A549 (cell line): ENCODE measurements around the gene SHROOM1. TPM values are rescaled to one million over a fixed set of nuclear protein-coding genes. Genes with fewer than 3 reads are reported as not detected.

Experiments used
- ATAC-seq, 2 experiments: fragments of 200-7000 bp in 1 of 2; fragments of >200 bp in 1 of 2; cut with Nextera tagmentation in 1 of 2; cut with Tn5 transposase in 1 of 2; 3 replicates each; pipeline versions ENCODE4 v1.8.0 to v1.9.1; 2018 to 2020; ENCODE audit warnings: mild to moderate bottlenecking in 1 of 2, moderate library complexity in 1 of 2
- CTCF ChIA-PET: fragments of 300-600 bp; sonication (Branson Sonifier 250); formaldehyde crosslinking; extraction: SDS; loops from one replicate; lab custom pipeline; 2021; ENCODE audit warnings: antibody characterized with exemption, inconsistent platforms; lab: Yijun Ruan, JAX
- POLR2A ChIA-PET: fragments of 350-600 bp; formaldehyde crosslinking; extraction: SDS; loops from one replicate; lab custom pipeline; 2021; ENCODE audit warnings: antibody characterized with exemption, inconsistent platforms; lab: Yijun Ruan, JAX
- DNase-seq, 2 experiments: peaks; one replicate each; pipeline versions ENCODE4 v3.0.0 to v3.0.0-alpha.2; 2011 to 2016; ENCODE audit warnings: low read depth in 1 of 2, low spot score in 1 of 2
- FAIRE-seq: peaks from 2 replicates; lab custom pipeline; 2011; peaks lifted over from hg19 to GRCh38; lab: Jason Lieb, UNC
- H3K27ac ChIP-seq, 2 experiments: fragments of >200 bp; sonication (Bioruptor Twin); formaldehyde crosslinking; 3 replicates each; pipeline ENCODE4 v1.5.1; 2016 to 2017
- H3K4me1 ChIP-seq: fragments of >200 bp; sonication (Bioruptor Twin); formaldehyde crosslinking; 3 replicates; pipeline ENCODE4 v1.6.1; 2016
- H3K4me2 ChIP-seq: fragments of >200 bp; sonication (Bioruptor Twin); formaldehyde crosslinking; 3 replicates; pipeline ENCODE4 v1.6.1; 2016
- H3K4me3 ChIP-seq: fragments of >200 bp; sonication (Bioruptor Twin); formaldehyde crosslinking; 3 replicates; pipeline ENCODE4 v1.5.1; 2016
- H3K9me3 ChIP-seq: fragments of >200 bp; sonication (Bioruptor Twin); formaldehyde crosslinking; 3 replicates; pipeline ENCODE4 v1.6.1; 2016
- BHLHE40 ChIP-seq: IDR thresholded peaks from 2 replicates; pipeline ENCODE4 v1.6.1; 2012; ENCODE audit warnings: low read depth, low read length, inconsistent platforms
- CBX2 ChIP-seq: fragments of 200-600 bp; sonication (generic); IDR thresholded peaks from 2 replicates; pipeline ENCODE4 v1.6.1; 2016; ENCODE audit warnings: low read depth, mild to moderate bottlenecking, borderline replicate concordance
- CEBPB ChIP-seq, 2 experiments: fragments of >200 bp in 1 of 2; sonication (Bioruptor Twin) in 1 of 2; formaldehyde crosslinking in 1 of 2; IDR thresholded peaks; 2 replicates each; pipeline ENCODE4 v1.6.1; 2012 to 2016
- CHD2 ChIP-seq: fragments of 150-350 bp; IDR thresholded peaks from 2 replicates; pipeline ENCODE4 v1.6.1; 2014; ENCODE audit warnings: low read length; ENCODE audit not compliant: partially characterized antibody
- EP300 ChIP-seq, 2 experiments: fragments of >200 bp; sonication (Bioruptor Twin); formaldehyde crosslinking; IDR thresholded peaks; 2 replicates in 1 of 2; 3 replicates in 1 of 2; pipeline ENCODE4 v1.6.1; 2016 to 2017
- ESRRA ChIP-seq: fragments of 150-350 bp; IDR thresholded peaks from 2 replicates; pipeline ENCODE4 v1.6.1; 2014; ENCODE audit warnings: mild to moderate bottlenecking, low read length, borderline replicate concordance
- HDAC2 ChIP-seq: fragments of 200-600 bp; sonication (generic); IDR thresholded peaks from 2 replicates; pipeline ENCODE4 v1.6.1; 2016
- HOXB13 ChIP-seq: fragments of 250-450 bp; sonication (Bioruptor Pico); IDR thresholded peaks from 2 replicates; pipeline ENCODE4 v1.5.0; 2020; ENCODE audit warnings: low read depth, mild to moderate bottlenecking, moderate library complexity
- HOXB5 ChIP-seq: fragments of 250-450 bp; sonication (Bioruptor Pico); IDR thresholded peaks from 2 replicates; pipeline ENCODE4 v1.5.0; 2020; ENCODE audit warnings: mild to moderate bottlenecking, moderate library complexity
- JUN ChIP-seq, 2 experiments: fragments of >200 bp; sonication (Bioruptor Twin); formaldehyde crosslinking; IDR thresholded peaks; 2 replicates in 1 of 2; 3 replicates in 1 of 2; pipeline ENCODE4 v1.6.1; 2016 to 2017
- JUNB ChIP-seq: fragments of >200 bp; sonication (Bioruptor Twin); formaldehyde crosslinking; IDR thresholded peaks from 2 replicates; pipeline ENCODE4 v1.6.1; 2016
- KDM1A ChIP-seq: fragments of 200-600 bp; sonication (generic); IDR thresholded peaks from 2 replicates; pipeline ENCODE4 v1.6.1; 2016; ENCODE audit warnings: low read depth, mild to moderate bottlenecking
- KDM5A ChIP-seq: fragments of 200-600 bp; sonication (generic); IDR thresholded peaks from 2 replicates; pipeline ENCODE4 v1.6.1; 2016; ENCODE audit warnings: antibody characterized with exemption, mild to moderate bottlenecking
- MAFK ChIP-seq: fragments of 450-650 bp; IDR thresholded peaks from 2 replicates; pipeline ENCODE4 v1.6.1; 2014; ENCODE audit not compliant: partially characterized antibody
- MAZ ChIP-seq: fragments of 150-350 bp; IDR thresholded peaks from 2 replicates; pipeline ENCODE4 v1.6.1; 2014; ENCODE audit warnings: antibody characterized with exemption, low read depth, low read length, borderline replicate concordance
- MYC ChIP-seq: IDR thresholded peaks from 2 replicates; pipeline ENCODE4 v1.6.1; 2012; ENCODE audit warnings: mild to moderate bottlenecking, inconsistent platforms, low read length, improper control_type of control experiment, borderline replicate concordance
- NFE2L2 ChIP-seq: fragments of 150-350 bp; conservative IDR thresholded peaks from 2 replicates; pipeline ENCODE4 v1.6.1; 2014; ENCODE audit warnings: low read length
- NPAS2 ChIP-seq: fragments of 250-450 bp; sonication (Bioruptor Pico); IDR thresholded peaks from 2 replicates; pipeline ENCODE4 v1.8.0; 2022; ENCODE audit warnings: mild to moderate bottlenecking, moderate library complexity, borderline replicate concordance
- RNF2 ChIP-seq: fragments of 200-600 bp; sonication (generic); IDR thresholded peaks from 2 replicates; pipeline ENCODE4 v1.6.1; 2016; ENCODE audit warnings: low read depth, mild to moderate bottlenecking, antibody characterized with exemption, moderate library complexity, borderline replicate concordance
- TFCP2L1 ChIP-seq: fragments of 250-450 bp; sonication (Bioruptor Pico); IDR thresholded peaks from 2 replicates; pipeline ENCODE4 v1.5.0; 2021; ENCODE audit warnings: mild to moderate bottlenecking
- TP53 ChIP-seq: fragments of 250-450 bp; sonication (Bioruptor Pico); IDR thresholded peaks from 2 replicates; pipeline ENCODE4 v1.5.0; 2021; ENCODE audit warnings: mild to moderate bottlenecking, moderate library complexity
- ZC3H11A ChIP-seq: fragments of 450-650 bp; IDR thresholded peaks from 2 replicates; pipeline ENCODE4 v1.6.1; 2014; ENCODE audit warnings: antibody characterized with exemption, mild to moderate bottlenecking
- ZSCAN20 ChIP-seq: fragments of 250-450 bp; sonication (Bioruptor Pico); IDR thresholded peaks from 2 replicates; pipeline ENCODE4 v1.8.0; 2022; ENCODE audit warnings: mild to moderate bottlenecking, moderate library complexity
- WGBS: methylation state at CpG from one replicate; pipeline ENCODE4 v1.1.6; 2017; ENCODE audit errors: missing lambda C conversion rate; 5-methylcytosine and 5-hydroxymethylcytosine counted together
- polyA plus RNA-seq, 4 experiments: library from polyadenylated mRNA; depleted of rRNA in 3 of 4; stranded (reverse); fragments of >200 nt; fragmentation: RNase III in 1 of 4; extraction: RNeasy Plus Mini Kit Qiagen cat#74134 plus additional on column Dnase treatment in 1 of 4; gene quantifications; 2 replicates in 3 of 4; 3 replicates in 1 of 4; pipeline ENCODE4 v1.2.3, GENCODE V29; 2011 to 2017
- TF ChIP-seq, protein P1 (sequence below): fragments of >200 bp; sonication (Bioruptor Twin); formaldehyde crosslinking; IDR thresholded peaks from 3 replicates; pipeline ENCODE4 v1.5.1; 2016
- TF ChIP-seq, protein P2 (sequence below): fragments of 200-600 bp; sonication (generic); IDR thresholded peaks from 2 replicates; pipeline ENCODE4 v1.6.1; 2016; ENCODE audit warnings: antibody characterized with exemption, mild to moderate bottlenecking, moderate library complexity
- TF ChIP-seq, protein P3 (sequence below): IDR thresholded peaks from 2 replicates; pipeline ENCODE4 v1.6.1; 2012; ENCODE audit warnings: low read depth, borderline replicate concordance
- TF ChIP-seq, protein P4 (sequence below): IDR thresholded peaks from 2 replicates; pipeline ENCODE4 v1.6.1; 2012
- TF ChIP-seq, protein P5 (sequence below): fragments of >200 bp; sonication (Bioruptor Twin); formaldehyde crosslinking; IDR thresholded peaks from 2 replicates; pipeline ENCODE4 v1.6.1; 2016

The SHROOM1 gene
- polyA plus RNA-seq, 2 of the 4 experiments (the other 2 are of a cell fraction) = 4.5 to 5.4 TPM

DNA sequence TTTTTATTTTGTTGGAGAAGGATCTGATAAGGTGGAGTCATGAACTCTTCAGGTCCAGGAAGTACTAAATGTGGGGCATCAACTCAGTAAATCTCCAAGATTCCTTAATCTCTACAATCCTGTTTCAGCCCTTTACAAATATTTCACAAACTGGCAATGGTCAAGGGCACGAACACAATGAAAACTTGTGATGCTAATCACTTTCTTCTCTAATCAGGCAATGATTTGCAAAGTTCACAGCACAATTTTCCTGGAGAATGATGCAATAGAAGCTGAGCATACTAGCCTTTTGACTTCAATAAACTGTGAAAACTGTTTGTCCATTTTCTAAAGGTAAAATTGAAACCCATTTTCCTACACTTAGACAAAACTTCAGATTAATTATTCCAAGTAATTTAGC, 18.9 kb upstream of the SHROOM1 start:
- Histone ChIP-seq H3K4me2 (no peak overlapping the region), H3K9me3 (no peaks in the 10 kb centered on the region), H3K4me3 (no peak overlapping the region), H3K4me1 (no peaks in the 10 kb centered on the region), H3K27ac (no peak overlapping the region)
- ChIA-PET CTCF (interaction anchor here (1.1 to 2.5 kb wide), 5 partner anchors 14 to 463 kb away, joined by 3 to 13 read pairs (median 4); partner anchors contain the start of gene SHROOM1), POLR2A (no interaction called here)
- FAIRE-seq = no peak
- TF ChIP-seq JUN (IDR thresholded peaks at IDR 0.05) (no peak), NFE2L2 (no peak), MAFK (no peak), EP300 (IDR thresholded peaks at IDR 0.05) (no peak), NPAS2 (no peak), JUNB (no peak), MYC (no peak)
- TF ChIP-seq, protein P1, sequence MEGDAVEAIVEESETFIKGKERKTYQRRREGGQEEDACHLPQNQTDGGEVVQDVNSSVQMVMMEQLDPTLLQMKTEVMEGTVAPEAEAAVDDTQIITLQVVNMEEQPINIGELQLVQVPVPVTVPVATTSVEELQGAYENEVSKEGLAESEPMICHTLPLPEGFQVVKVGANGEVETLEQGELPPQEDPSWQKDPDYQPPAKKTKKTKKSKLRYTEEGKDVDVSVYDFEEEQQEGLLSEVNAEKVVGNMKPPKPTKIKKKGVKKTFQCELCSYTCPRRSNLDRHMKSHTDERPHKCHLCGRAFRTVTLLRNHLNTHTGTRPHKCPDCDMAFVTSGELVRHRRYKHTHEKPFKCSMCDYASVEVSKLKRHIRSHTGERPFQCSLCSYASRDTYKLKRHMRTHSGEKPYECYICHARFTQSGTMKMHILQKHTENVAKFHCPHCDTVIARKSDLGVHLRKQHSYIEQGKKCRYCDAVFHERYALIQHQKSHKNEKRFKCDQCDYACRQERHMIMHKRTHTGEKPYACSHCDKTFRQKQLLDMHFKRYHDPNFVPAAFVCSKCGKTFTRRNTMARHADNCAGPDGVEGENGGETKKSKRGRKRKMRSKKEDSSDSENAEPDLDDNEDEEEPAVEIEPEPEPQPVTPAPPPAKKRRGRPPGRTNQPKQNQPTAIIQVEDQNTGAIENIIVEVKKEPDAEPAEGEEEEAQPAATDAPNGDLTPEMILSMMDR = no peak
- TF ChIP-seq, protein P2, sequence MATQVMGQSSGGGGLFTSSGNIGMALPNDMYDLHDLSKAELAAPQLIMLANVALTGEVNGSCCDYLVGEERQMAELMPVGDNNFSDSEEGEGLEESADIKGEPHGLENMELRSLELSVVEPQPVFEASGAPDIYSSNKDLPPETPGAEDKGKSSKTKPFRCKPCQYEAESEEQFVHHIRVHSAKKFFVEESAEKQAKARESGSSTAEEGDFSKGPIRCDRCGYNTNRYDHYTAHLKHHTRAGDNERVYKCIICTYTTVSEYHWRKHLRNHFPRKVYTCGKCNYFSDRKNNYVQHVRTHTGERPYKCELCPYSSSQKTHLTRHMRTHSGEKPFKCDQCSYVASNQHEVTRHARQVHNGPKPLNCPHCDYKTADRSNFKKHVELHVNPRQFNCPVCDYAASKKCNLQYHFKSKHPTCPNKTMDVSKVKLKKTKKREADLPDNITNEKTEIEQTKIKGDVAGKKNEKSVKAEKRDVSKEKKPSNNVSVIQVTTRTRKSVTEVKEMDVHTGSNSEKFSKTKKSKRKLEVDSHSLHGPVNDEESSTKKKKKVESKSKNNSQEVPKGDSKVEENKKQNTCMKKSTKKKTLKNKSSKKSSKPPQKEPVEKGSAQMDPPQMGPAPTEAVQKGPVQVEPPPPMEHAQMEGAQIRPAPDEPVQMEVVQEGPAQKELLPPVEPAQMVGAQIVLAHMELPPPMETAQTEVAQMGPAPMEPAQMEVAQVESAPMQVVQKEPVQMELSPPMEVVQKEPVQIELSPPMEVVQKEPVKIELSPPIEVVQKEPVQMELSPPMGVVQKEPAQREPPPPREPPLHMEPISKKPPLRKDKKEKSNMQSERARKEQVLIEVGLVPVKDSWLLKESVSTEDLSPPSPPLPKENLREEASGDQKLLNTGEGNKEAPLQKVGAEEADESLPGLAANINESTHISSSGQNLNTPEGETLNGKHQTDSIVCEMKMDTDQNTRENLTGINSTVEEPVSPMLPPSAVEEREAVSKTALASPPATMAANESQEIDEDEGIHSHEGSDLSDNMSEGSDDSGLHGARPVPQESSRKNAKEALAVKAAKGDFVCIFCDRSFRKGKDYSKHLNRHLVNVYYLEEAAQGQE = no peak
- no peak for DNase-seq
- 12% methylated on average over 1 of the region's 1 CpG for WGBS
- ATAC-seq = no peak

DNA sequence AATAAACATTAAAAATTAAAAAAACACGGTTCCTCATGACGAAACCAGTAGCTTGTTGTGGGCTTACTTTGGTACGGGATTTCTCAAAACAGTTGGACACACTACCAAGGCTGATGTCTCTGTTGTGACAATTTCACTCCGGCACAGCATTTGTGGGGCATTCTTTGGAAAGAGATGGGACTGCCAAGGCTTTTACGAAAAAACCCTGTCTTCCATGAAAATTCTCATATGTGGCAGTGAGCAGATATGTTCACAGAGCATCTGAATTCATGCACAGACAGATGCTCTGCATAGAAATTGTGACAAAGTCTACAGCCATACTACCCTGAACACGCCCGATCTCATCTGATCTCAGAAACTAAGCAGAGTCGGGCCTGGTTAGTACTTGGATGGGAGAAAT, 17.8 kb upstream of the SHROOM1 start:
- ATAC-seq = no peak

DNA sequence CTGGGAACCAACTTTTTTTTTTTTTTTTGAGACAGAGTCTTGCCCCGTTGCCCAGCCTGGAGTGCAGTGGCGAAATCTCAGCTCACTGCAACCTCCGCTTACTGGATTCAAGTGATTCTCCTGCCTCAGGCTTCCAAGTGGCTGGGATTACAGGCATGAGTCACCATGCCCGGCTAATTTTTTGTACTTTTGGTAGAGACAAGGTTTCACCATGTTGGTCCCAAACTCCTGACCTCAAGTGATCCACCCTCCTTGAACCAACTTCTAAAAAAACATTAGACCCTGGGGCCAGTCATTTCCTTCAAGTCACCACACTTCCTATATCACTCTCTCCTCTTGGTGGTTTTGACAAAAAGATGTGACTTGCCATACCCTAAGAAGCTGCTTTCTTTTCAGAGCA, 10.9 kb upstream of the SHROOM1 start:
- DNase-seq (no peak), ATAC-seq (no peak), FAIRE-seq (no peak)
- peaks cover 4% of the 10 kb centered on the region; the same call in 1 of the 3 replicates for H3K4me1 ChIP-seq
- H3K27ac ChIP-seq = no peak overlapping the region
- WGBS = 82% methylated on average over 4 of the region's 4 CpGs
- POLR2A ChIA-PET = no interaction called here
- no peak overlapping the region for H3K4me3 ChIP-seq
- H3K4me2 ChIP-seq = no peak overlapping the region
- CTCF ChIA-PET = interaction anchor here (0.6 kb wide), 1 partner anchor 18 kb away, joined by 4 read pairs; no protein-coding TSS in a partner anchor
- no peak for TF ChIP-seq MYC
- TF ChIP-seq, protein P3, sequence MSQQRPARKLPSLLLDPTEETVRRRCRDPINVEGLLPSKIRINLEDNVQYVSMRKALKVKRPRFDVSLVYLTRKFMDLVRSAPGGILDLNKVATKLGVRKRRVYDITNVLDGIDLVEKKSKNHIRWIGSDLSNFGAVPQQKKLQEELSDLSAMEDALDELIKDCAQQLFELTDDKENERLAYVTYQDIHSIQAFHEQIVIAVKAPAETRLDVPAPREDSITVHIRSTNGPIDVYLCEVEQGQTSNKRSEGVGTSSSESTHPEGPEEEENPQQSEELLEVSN = no peak
- no peak for TF ChIP-seq BHLHE40
- TF ChIP-seq KDM5A = no peak
- no peak for TF ChIP-seq TP53 (CRISPR knock-in tag)
- no peak for TF ChIP-seq HDAC2
- TF ChIP-seq TFCP2L1 (CRISPR knock-in tag) = no peak
- TF ChIP-seq EP300 (IDR thresholded peaks at IDR 0.05) = no peak
- TF ChIP-seq RNF2 = no peak
- TF ChIP-seq NPAS2 = no peak
- TF ChIP-seq CBX2 = no peak
- TF ChIP-seq, protein P4, sequence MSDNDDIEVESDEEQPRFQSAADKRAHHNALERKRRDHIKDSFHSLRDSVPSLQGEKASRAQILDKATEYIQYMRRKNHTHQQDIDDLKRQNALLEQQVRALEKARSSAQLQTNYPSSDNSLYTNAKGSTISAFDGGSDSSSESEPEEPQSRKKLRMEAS = no peak
- TF ChIP-seq CEBPB (IDR thresholded peaks at IDR 0.05) = no peak
- no peak for TF ChIP-seq NFE2L2
- TF ChIP-seq MAZ = no peak
- no peak for TF ChIP-seq ESRRA
- no peak for TF ChIP-seq ZC3H11A
- H3K9me3 ChIP-seq = no peaks in the 10 kb centered on the region

More for the DNA sequence above, 17.8 kb upstream of the SHROOM1 start:
- 85% methylated on average over 8 of the region's 8 CpGs for WGBS
- no peak for FAIRE-seq
- H3K4me1 ChIP-seq = no peaks in the 10 kb centered on the region
- POLR2A ChIA-PET = no interaction called here
- H3K4me2 ChIP-seq = no peak overlapping the region
- CTCF ChIA-PET = interaction anchor here (0.6 to 2.2 kb wide), 5 partner anchors 18 to 652 kb away, joined by 3 to 6 read pairs (median 4); partner anchors contain the start of gene SHROOM1
- no peak overlapping the region for H3K4me3 ChIP-seq
- H3K27ac ChIP-seq = no peak overlapping the region
- H3K9me3 ChIP-seq = no peaks in the 10 kb centered on the region
- TF ChIP-seq ZSCAN20 (CRISPR knock-in tag) (no peak), HOXB13 (no peak), CHD2 (no peak), HOXB5 (no peak), KDM1A (no peak), HDAC2 (no peak), NPAS2 (no peak), ZC3H11A (no peak)
- TF ChIP-seq, protein P5, sequence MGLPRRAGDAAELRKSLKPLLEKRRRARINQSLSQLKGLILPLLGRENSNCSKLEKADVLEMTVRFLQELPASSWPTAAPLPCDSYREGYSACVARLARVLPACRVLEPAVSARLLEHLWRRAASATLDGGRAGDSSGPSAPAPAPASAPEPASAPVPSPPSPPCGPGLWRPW = no peak
- DNase-seq = no peak
